Activated T-helper 1 cell treated with anti-CD3 and anti-CD28 coated beads, Interleukin-2, amount 50 U/mL, for 16 hours (primary cell): ENCODE measurements around the gene SLC66A2.

ENCODE experiments used
- DNase-seq, 2 donors: peaks; one replicate each; pipeline ENCODE4 v3.0.0-alpha.2; 2020; ENCODE audit warnings: low read depth in 1 of 2, low spot score in 1 of 2

The SLC66A2 gene

DNA sequence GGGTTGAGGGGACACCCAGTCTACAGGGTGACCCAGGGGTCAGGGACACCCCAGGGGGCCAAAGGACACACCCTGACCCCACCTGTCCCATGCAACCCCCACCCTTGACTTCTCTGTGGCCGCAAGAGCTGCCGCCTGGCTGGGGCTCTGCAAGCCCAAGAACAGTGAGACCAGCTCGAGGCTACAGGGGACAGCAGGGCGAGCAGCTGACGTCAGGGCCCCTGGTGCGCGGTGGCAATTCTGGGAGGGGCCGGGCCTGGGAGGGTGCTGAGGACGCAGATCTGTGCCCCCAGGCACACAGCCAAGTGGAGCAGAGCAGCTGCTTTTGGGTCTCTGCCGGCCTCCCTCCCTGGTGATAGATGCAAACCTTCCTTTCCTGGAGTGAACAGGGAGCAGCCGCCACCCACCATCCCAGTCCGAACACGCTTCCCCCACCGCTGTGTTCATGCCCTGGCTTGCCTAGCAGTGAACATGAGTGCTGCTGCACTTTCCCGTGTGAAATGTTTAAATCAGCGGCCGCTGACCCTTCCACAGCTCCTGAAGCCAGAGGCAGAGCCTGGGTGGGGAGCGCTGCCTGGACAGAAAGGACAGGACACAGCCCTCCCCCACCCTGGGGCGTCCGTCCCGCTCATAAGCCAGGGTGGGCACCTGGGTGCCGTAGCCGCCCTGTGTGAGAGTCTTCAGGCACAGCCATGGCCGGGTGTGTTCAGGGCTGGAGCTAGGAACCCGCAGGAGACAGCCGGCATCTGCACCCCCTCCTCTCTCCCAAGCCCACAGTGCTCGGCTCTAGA lies 46.9 kb downstream of the SLC66A2 start:
- DNase-seq = no peak

- no peak for DNase-seq
Observed at GRCh38 chr18:79903787-79904356, 47.6 kb downstream of the SLC66A2 start.

- DNase-seq = no peak
Observed at GRCh38 chr18:79903071-79903635, 48.3 kb downstream of the SLC66A2 start.

- DNase-seq = no peak
Observed at GRCh38 chr18:79902640-79903039, 48.8 kb downstream of the SLC66A2 start.

- DNase-seq = no peak
Observed at GRCh38 chr18:79902075-79902474, 49.4 kb downstream of the SLC66A2 start.

DNA sequence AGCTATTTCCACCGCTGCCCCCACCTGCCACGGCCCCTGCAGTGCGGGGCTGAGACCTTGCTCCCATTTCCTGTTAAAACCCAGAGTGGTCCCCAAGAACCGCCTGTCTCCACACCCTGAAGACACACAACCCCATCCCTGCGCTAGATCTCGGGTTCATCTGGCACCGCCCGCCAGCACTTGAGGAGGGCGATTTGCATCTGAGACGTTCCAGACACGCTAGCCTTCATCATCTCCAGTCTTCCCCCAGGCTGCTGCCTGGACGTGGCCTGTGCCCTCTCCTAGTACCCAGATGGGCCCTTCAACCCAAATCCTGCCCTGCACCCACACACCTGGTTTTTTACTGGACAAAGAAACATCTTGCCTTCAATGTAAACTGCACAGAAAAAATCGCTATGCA lies 49.8 kb downstream of the SLC66A2 start:
- no peak for DNase-seq

DNA sequence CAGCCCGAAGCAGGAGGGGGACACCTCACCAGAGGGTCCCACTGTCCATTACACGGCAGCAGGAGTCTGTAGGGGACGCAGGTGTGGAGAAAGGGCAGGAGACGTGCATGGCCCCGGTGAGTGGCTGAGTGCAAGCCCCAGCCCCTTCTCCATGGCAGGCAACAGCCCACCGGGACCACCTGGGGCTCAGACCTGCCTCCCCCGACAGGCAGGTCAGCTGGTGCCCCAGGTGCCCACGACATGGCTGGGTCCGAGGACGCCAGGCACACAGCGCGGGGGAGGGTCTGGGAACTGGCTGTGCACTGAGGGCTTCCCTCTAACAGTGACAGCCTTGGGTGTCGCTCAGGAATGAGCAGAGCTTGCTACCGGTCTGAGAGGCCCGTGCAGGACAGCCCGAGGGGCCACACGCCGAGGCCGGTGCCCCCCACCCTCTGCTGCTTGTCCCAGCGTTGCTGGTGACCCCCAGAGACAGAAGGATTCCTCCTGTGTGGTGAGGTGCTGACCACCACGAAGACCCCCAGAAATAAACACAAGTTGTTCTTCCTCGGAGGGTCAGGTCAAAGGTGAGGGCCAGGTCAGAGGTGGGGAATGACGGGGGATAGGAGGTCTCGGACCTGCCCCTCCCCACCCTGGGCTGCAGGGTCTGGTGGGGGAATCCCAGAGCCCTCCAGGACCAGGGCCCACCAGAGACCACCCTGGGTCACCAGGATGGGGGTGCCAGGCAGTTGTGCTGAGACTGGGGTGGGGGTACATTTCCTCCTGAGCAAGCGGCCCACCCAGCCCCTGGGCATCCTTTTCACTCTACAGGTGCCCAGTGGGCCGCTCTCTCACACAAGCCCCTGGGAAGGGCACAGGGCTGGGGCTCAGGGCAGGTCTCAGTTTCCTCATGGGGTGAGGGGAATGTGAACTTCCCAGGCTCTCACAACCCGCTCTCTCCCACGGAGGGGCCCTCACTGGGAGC lies 50.6 kb downstream of the SLC66A2 start:
- DNase-seq = no peak

DNA sequence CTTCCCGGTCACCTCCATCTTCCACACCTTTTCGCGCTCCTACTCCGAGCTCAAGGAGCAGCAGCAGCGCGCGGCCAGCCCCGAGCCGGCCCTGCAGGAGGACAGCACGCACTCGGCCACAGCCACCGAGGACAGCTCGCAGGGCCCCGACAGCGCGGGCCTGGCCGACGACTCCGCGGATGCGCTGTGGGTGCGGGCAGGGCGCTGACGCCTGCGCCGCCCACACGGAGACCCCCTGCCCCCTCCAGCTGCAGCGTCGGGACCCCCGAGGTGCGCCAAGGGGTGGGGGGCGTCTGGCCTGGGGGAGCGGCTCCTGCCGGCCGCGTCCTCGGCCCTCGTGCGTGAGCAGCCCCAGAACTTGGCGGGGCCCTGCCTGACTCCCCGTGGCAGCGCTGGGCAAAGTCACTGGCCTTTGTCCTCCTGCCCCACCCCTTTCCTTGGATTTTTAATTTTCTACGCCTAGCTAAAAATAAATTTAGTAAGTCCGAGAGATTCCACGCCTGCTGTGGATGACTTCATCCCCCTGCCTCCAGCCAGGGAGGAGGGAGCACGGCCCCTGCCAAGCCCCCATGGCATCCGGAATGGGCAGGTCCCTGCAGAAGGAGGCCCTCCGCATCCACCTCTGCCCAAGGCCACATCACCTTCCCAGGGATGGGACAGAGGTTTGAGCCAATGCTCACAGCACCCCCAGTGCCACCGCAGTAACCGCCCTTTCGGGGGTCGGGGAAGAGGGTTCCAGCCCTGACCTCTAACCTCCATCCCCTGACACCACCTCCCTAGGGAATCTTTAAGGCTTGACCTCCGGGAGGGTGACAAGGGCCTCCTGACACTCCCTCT lies 51.6 kb downstream of the SLC66A2 start:
- no peak for DNase-seq

GRCh38 chr18:79898952-79899608 lies 52.4 kb downstream of the SLC66A2 start:
- no peak for DNase-seq

GRCh38 chr18:79897940-79898625 lies 53.4 kb downstream of the SLC66A2 start:
- DNase-seq = no peak

DNA sequence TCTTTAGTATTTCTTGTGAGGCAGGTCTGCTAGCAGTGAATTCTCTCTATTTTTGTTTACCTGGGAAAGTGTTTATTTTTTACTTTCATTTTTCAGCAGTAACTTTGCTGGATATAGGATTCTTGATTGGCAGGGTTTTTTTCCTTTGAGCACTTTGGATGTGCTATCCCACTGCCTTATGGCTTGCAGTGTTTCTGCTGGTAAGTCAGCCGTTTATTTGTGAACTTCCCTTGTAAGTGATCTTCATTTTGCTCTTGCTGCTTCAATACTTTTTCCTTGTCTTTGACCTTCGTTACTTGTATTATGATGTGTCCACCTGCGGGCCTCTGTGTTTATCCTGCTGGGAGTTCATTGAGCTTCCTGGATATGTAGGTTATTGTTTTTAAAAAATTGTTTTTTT lies 54.7 kb downstream of the SLC66A2 start:
- DNase-seq = no peak

DNA sequence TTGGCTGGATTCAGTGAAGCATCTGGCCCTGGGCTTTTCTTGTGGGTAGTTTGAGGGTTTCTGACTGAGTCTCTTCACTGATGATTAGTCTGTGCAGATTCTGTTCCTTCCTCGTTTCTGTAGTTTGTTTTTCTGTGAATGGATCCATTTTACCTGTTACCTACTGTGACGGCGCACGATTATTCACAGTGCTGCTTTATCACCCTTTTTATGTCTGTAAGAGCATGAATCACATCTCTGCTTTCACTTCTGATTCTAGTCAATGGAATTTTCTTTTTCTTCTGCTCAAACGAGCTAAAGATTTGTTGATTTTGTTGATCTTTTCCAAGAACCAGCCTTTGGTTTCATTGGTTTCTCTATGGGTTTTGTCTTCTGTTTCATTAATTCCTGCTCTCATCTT lies 60.8 kb downstream of the SLC66A2 start:
- no peak for DNase-seq

GRCh38 chr18:79889569-79889968 lies 61.9 kb downstream of the SLC66A2 start:
- no peak for DNase-seq

DNA sequence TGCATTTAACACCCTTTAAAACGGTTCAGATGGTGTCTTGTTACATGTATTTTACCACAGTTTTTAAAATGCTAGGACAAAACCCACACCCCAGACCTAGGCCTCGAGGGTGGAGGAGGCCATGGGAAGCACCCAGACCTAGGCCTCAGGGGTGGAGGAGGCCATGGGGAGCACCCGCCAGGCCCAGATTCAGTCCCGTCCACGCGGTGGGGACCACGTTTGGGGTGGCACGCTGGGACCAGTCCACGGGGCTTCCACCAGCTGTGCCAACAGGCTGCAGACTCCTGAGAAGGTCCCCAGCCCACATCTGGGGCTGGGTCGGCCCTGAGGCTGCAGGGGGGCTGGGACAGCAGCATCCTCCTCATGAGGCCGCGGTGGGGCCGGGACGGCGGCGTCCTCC lies 63.4 kb downstream of the SLC66A2 start:
- DNase-seq = no peak

GRCh38 chr18:79887181-79888000 lies 64.1 kb downstream of the SLC66A2 start:
- DNase-seq = no peak

DNA sequence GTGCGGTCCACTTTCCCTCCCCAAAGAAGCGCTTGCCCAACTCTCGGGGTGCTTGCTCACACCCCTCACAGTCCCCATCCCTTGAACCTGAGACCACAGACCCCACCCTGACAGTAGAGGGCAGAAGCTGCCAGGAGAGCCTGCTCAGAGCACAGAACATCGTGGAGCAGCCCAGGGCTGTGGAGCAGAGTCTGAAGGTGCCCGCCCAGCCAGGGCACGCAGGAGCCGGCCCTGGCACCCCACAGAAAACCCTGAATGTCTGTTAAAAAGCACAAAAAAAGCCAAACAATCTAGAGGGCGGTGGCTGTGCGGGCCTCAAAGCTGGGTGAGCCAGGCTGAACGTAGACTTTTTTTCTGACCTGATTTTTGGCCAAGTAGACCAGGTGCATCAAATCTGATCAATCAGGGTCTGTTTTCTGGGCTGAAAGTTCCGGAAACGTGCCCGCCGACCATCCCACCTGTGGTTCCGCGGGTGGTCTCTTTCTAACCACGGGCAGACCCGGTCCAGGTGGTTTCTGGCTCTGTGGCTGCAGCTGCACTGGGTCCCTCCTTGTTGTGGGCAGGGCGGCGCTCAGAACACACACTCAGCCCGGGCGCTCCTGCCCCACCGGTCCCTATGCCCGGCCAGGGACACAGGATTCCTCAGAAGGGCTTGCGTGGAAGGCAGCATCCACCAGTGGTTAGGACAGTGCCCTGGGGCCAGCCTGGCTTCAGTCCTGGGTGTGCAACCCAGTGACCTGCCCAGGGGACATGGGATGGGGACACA lies 66.3 kb downstream of the SLC66A2 start:
- DNase-seq = no peak

DNA sequence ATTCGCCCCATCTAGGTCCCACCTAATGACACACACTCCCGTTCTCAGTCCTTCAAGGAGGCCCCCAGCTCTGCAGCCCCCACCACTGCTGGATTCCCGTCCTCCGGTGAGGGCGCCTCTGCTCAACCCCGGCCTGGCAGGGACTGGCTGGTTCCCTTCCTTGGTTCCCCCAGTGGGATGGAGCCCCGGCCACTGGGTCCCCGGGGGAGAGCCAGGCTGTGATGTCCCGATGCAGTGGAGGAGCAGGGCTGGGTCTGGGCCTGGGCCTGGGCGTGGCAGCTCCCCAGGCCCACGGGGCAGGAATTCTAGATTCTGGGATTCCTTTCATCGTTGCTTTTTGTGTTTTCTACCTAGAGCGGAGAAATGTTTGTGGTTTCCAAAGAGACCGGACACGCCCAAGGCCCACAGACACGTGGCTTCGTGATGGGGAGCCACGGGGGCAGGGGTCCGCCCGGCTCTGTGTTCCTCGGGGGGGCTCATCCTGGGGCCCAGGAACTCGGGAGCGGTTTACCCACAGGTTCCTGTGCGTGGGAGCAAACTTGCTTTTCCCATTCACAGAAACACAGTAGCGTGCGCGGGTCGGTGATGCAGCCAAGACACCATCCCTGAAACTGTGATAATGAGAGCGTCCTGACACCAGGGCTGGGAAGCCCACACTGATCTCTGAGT lies 67.0 kb downstream of the SLC66A2 start:
- DNase-seq = no peak
